OCI-LY3 (cell line): Measurements from ENCODE around the gene PDGFC.

Experiments
- CTCF ChIP-seq: fragments of 200-600, 300-600 bp; sonication (generic); IDR thresholded peaks from 2 replicates; pipeline ENCODE4 v1.5.1; 2014; ENCODE audit warnings: antibody characterized with exemption, low read length, low read depth
- EZH2phosphoT487 ChIP-seq: fragments of 200-600 bp; shearing (Covaris generic); IDR thresholded peaks from 2 replicates; pipeline ENCODE4 v1.6.1; 2018; ENCODE audit warnings: antibody characterized with exemption, mixed run types, low read depth

- TF ChIP-seq CTCF (peak; percentile 91), EZH2phosphoT487 (no peak)
Measured at GRCh38 chr4:156968479-156968984, 3.1 kb downstream of the PDGFC start.
